ENCODE data around the gene EYA2.

EYA2 gene

DNA sequence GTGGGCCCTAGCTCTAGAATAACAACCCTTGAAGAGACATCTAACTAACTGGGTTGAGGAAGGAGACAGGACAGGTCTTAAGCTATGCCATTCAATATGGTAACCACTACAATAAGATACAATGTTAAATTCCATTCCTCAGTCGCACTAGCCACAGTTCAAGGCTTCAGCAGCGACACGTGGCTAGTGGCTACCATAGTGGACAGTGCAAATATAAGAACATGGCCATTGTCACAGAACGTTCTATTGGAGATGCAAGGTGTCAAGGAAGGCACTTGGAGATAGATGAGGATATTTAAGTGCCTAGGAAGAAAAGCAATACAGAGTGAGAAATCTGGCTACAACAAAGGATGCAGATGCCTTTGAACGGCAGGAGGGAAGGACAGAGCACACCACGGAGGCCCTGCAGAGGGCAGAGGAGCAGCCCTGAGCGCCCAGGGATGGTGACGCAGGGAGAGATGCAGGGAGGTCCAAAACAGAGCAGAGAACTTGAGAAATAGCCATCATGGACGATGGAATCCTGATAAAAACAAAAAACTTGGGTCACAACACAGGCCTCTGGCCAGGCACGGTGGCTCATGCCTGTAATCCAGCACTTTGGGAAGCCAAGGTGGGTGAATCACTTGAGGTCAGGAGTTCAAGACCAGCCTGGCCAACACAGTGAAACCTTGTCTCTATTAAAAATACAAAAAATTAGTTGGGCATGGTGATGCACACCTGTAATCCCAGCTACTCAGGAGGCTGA lies 321.2 kb downstream of the EYA2 start:
- DNase-seq = no peak

DNA sequence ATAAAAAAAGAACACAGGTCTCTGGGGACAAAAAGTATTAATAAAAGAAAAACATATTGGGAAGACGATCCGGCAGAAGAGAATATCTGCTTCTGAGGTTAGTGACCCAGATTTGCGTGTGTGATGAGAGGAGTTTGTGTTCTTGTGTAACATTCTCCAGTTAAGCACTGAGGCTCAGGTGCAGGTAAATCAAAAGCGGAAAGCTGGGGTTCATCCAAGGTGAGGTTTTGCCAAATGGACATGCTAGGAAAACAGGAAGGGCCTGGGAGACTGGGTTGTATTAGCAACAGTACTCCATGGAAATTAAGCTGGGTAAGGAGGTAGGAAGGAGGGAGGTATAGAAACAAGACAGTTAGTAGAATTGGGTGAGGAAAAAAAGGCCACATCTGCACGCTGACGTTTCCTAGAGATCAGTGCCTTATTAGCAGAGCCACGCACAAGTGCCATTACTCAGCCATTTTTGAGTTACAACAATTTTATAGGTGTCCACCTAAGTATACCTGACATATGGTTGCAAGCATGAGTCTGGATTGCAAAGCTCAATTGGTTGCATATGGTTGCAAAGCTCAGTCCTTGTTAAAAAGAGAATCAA lies 322.3 kb downstream of the EYA2 start:
- DNase-seq = no peak

DNA sequence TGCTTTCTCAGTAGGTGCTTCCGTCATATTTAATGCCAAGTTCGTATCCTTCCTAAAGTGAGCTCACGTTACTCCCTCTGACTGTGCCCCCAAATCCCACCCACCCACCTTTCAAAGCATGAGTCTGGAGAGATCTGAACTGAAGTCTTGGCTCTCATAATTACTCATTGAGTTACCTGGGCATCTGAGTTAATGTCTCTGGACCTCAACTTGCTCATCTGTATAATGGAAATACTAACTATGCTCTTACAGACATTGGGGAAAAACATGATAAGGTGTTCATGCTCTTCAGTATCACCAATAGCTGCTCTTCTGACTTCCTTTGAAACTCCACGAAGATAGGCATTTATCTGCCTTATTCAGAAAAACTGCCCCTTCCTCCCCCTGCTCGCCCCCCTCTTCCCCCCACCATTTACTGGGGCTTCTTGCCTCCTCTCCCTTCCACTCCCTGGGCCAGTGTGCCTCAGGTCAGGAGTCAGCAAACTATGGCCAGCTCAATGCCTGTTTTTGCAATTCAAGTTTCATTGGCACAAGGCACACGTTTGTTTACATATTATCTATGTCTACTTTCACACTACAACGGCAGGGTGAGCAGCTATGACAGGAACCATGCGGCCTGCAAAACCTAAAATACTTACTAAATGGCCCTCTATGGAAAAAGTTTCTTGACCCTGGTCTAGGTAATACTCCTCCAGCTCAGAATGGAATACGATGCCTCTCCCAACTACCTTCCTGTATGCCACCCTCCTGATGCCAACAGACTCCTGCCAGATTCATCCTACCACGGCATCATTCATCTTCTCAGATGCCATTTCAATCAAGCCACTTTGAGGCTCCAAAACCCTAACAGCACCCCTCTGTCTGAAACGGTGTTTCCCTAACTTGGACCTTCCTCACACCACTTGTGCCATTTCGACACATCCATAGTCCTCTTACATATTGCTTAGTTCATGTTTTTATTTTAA lies 323.1 kb downstream of the EYA2 start:
- no peak for DNase-seq

DNA sequence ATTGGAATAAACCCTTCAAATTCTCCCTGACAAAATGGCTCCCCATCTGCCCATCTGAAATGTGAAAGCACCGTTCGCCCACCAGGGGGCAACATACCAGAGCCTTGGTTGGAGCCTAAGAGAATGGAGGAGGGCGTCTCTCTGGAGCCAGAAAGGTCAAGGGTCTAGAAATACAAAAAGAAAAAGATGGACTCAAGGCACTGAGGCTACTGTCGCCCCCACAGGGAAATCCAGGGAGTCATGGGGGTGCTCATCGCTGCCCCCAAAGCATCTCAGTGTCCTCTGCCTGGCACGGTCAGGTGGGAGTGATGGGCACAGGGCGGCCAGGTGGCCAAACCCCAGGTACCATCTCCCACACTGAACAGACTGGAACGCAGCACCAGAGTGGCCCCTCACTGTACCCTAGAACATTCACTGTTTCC lies 325.5 kb downstream of the EYA2 start:
- DNase-seq = peak; percentile 59 to 63

DNA sequence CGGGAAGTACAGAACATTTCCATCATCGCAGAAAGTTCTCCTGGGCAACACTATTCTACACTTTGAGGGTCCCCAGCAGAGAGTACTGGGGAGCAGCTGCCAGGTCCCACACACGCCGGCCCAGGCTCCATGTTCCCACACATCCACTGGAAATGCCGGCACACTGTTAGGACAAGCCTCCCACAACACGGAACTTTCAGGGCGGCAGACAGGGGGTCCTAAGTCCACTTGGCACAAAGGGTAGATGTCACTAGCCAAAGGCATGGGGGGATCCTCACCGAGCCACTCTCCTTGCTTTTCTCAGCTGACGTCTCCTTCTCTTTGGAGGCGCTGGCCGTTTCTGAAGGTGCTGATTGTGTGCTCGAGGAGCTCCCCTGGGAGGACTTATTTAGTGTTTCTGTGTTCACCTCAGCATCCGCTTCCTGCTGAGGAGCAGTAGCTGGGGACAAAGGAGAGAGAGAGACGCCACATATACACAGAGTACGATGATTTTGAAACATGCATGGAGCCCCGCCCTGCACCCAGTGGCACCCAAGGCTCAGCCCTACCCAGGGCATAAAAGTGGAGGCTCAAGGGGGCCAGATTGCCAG lies 326.5 kb downstream of the EYA2 start:
- DNase-seq = no peak

DNA sequence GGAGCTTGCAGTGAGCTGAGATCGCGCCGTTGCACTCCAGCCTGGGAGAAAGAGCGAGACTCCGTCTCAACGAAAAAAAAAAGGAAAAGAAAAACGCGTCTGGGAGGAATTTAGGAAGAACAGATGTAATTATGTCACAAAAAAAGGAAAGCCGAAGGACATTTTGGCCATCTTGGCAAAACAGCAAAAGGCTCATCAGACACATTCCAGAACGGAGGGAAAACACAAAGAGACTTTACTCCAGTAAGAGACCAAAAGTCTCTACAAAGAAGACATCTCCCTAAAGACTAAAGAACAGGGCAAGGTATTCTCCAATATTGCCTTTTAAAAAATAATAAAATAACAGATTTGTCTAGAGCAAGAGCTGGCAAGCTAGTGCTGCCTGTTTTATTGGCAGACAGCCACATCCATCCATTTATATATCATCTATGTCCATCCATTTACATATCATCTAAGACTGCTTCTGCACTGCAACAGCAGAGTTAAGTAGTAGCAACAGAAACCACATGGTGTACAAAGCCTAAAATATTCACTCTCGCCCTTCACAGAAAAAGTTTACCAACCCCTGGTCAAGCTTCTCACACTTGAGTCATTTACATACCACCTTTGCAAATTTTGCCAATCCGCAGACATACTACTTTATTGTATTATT lies 328.0 kb downstream of the EYA2 start:
- DNase-seq = no peak

DNA sequence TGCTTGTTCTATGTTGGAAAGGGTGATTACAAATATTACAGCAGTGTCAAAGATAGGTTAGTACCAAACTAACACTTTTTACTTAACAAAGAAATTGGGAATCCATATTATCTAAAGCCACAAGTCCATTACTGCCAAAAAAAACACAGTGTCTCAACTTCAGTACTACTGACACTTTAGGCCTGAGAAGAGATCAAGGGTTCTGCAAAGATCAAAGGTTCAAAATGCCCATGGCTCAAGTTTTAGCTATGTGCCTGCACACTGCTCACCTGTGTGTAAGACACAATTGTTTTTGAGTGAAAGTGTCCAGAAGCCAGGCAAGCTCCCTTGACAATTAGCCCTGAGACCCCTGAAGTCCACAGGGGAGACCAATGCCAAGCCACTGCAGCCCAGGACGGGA lies 329.3 kb downstream of the EYA2 start:
- no peak for DNase-seq

DNA sequence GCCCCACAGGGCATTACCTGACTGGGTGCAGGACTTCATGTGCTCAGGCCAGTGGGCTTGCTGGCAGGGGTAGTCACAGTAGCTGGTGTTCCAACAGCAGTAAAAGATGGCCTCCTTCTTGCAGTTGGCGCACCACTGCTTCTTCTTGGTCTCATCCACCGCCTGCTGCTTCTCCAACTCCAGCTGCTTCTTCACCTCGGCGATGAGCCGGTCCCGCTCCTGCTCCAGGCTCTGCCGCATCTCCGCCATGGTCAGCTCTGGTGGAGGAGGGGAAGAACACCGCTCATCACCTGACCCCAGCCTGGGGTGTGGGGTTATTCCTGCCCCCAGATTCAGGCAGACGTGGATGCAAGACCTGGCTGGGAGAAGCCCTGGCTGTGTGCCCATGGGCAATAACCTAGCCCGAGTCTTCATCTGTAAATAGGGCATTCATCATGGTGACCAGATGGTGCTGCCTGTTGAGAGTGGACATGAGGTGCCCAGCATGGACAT lies 329.7 kb downstream of the EYA2 start:
- DNase-seq = no peak

DNA sequence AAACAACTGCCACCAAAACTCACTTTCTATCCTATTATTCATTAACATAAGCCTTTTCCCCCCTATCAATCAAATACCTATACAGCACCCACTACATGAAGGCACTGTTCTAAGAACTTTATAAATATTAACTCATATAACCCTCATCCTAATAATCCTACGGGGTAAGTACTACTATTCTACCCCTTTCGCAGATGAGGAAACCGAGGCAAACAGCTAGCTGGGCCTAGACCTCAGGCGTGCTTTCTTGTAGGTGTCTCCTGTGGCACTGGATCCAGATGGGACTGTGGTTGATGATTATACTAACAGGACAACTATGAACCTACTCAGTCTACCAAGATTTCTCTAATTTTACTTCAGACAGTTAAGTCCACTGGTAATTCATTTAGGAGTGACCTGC lies 330.2 kb downstream of the EYA2 start:
- no peak for DNase-seq

DNA sequence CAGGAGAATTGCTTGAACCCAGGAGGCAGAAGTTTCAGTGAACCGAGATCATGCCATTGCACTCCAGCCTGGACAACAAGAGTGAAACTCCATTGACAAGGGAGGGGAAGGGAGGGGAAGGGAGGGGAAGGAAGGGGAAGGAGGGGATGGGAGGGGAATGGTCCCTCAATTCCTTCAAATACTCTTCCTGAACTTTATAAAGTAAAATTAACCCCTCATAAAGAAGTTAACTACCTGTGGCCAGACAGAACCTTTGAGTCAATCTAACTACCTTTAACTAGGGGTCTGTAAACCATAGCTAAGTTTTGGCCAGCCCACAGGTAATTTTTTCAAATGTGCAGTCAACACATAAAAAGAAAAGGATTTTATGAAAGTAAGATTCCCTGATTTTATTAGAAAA lies 330.8 kb downstream of the EYA2 start:
- DNase-seq = no peak

DNA sequence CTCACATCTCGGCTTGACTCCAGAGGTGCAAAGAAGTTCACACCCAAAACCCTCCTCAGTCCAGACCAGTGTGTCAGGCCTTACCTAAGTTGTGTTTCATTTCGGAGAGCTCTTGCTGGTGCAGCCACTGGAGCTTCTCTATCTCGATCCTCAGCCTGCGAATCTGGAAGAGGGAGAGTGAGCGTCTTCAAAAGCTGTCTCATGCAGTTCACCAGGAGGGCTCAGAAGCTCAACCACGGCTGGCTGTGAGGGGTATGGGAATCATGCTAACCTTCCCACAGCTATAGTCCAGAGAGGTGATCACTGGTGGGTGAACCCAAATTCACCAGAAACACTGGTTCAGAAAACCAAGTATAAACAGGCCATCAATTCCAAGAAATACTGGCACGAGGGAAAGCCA lies 332.5 kb downstream of the EYA2 start:
- no peak for DNase-seq

DNA sequence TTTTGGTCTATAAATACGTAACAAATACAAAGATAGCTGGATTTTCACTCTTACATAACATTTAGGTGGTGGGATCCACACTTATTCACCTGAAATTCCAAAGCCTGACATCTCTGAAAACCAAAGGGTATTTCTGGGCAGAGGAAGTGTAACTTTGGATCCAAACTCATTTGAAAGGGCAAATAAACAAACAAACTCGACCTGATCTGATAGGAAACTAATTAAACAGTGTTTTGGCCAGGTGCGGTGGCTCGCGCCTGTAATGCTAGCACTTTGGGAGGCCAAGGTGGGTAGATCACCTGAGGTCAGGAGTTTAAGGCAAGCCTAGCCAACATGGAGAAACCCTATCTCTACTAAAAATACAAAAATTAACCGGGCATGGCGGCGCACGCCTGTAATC lies 332.9 kb downstream of the EYA2 start:
- DNase-seq = no peak

DNA sequence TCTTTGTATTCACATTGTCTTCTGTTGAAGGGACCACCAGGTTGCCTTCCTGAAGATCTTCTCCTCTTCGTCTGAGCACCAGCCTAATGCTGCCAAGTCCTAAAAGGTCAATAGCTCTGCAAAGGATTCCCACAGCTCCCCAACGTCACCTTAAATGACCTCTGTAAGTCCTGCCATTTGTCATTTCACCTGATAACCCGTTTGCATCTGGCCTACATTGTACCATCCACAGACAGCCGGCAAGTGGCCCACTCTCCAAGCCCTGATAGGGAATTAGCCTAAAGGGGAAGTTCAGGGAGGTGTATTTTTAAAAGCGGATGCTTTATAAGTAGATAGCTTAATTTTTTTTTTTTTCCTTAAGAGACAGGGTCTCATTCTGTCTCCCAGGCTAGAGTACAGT lies 334.0 kb downstream of the EYA2 start:
- DNase-seq = no peak

DNA sequence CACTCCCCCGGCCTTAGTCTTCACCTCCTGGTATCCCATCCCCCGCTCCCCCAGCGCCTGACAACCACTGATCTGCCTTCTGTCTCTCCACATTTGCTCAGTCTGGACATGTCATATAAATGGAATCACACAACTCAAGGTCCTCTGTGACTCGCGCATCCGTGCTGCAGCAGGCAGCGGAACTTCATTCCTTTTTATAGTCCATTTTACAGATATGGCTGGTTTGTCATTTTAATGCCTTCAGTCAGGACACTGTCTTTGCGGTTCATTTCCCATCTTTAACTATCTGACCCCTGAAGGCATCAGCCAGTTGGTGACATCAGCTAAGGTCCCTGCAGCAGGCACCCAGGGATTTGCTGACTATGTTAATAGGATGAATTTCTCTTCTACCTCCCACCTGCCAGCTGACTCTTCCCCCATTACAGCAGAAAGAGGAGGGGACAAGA lies 336.2 kb downstream of the EYA2 start:
- no peak for DNase-seq

DNA sequence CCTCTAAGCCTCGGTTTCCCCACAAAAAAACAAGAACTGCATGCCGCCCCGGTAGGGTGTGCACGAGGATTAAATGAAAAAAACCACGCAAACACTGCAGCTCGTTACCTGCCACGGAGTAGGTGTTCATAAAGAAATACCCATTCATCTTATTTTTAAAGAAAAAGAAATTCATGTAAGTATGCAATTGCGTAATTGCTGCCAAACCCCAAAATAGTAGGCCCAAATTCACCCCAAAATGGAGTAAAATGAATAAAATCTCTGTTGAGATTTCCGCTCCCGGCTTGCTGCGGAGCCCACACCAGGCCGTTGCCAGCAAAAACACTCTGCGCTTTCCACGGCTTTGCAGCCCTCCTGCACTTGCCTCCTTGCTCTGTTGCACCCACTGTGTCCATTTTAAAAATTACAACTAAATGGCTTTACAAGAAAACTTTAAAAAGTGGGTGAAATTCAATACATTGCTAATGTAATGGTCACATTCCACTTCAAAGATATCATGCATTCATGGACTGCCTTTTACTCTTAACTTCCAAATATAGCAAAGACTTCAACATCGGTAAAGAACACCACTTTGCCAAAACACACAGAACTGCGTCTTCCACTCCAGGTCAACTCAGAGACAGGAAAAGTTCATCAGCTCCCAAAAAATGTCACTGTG lies 336.9 kb downstream of the EYA2 start:
- DNase-seq = no peak

DNA sequence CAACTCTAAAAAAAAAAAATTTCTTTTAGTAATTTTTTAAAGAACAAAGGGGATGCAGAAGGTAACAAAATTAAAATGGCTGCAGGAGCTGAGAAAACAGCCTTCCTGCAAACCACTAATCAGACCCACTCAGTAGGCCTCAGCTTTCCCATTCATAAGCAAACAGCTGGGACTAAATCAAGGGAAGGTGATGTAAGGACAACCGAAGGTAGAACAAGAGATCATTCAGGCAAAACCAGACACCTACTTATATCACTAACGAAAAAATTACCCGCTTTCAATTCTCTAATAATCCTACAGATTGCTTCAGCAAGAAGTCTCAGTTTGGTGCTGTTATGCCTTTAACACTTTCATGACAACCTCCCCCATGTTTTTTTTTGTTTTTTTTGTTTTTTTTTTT lies 337.9 kb downstream of the EYA2 start:
- no peak for DNase-seq

DNA sequence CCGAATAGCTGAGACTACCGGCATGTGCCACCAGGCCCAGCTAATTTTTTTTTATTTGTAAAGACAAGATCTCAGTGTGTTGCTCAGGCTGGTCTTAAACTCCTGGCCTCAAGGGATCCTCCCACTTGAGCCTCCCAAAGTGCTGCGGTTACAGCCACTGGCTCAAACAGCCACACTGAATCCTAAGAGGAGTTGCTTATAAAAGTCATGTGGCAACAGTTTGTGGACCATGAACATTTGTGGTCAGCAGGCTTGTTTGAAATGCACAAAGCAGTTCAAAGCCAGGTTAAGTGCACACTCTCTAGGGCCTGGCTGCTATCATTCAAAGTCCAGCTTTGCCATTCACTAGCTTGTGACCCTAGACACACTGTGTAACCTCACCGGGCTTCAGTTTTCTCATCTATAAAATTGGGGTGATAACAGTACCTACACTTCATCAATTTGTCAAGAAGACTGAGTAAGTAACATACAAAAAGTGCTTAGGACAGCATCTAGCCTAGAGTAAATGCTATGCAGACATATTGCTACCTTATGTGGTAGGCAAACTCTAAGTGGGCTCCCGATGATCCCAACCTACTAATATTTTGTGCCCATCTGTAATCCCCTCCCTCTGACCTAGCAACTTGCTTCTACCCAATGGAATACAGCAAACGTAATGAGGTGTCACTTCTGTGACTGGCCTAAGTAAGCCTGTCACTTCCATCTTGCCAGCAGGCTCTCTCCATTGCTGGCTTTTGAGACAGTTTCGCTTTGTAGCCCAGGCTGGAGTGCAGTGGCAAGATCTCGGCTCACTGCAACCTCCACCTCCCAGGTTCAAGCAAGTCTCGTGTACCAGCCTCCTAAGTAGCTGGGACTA lies 338.9 kb downstream of the EYA2 start:
- no peak for DNase-seq

DNA sequence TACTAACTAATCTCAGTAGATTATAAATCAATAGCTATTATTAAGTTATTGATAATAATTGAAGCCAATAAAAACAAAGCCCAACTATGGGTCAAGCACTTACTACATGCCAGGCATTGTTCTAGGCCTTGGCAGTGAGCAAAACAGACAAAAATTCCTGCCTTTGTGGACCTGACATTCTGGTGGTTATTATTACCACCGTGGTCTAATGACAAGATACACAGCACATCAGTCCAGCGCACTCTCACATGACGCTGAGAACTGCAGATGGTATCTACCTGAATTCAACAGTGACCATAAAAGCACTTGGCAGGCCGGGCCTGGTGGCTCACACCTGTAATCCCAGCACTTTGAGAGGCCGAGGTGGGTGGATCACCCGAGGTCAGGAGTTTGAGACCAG lies 340.5 kb downstream of the EYA2 start:
- no peak for DNase-seq

DNA sequence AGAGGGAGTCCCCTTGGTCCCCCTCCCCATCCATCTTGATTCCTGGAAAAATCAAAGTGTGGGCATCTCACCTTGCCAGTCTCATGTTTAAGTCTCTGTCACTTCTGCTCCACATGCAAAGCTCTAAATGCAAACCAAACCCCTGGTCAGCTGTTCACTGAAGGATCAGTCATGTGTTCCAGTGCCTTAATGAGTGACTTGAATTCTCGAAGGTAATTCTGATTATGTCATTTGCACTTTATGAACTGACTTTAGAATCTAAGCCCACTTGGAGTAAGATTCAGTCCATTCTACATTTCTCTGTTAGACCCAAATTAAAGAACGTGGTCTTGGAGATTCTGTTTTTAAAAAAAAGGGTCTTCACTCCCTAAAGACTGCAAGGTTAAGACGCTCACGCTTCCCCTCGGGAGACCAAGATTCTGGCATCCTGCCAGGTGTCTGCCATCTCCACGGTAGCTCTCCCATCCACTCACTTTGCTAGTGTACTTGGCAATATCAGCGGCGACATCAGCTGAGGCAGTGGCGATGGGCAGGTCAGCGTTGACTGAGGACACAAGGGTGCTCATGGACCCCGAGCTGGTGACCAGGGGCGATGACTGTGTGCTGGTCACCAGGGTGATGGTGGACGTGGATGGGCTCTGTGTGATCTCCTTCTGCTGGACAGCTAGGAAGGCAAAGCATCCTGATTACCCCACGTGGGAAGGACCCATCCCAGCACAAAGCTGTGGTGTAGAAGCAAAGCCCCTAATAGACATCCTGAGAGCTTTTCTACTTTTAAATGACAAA lies 341.4 kb downstream of the EYA2 start:
- no peak for DNase-seq

DNA sequence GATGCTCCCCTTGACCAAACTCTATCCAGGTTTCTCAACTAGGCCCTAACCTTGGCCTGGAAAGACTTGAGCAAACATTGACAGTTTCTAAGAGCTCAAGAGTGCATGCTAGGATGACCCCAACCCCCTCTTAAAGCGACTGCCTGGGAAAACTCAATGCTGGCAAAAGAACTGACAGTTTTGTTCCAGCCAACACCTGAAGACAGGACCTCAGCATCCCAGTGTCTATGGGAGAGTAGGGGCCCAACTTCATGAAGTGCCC lies 341.9 kb downstream of the EYA2 start:
- DNase-seq = no peak

DNA sequence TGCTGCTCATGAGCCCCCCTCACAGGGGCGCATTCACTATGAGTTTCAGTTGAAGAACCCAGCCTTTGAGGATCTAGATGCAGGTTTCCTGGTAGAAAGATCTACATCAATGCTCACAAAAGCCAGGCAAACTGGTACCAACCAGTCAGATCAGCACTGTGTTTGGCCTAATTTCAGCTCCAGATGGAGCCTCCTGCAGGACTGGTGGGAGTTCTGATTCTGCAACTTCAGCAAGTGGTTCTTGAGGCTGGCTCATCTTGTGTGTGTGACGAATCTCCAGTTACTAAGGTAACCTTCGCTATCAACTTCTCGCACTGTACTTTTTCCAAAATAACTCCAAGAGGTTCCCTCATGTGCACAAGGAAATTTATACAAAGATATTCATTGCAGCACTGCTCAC lies 343.1 kb downstream of the EYA2 start:
- no peak for DNase-seq

Data from stimulated activated CD4-positive, alpha-beta T cell treated with anti-CD3 and anti-CD28 coated beads, Interleukin-2, amount 100 ng/mL, for 48 hours (primary cell).